HEK293 (cell line): ENCODE data around the gene HEBP1.

ENCODE experiments used
- PRDM1 ChIP-seq: fragments of 450-650 bp; formaldehyde crosslinking; IDR thresholded peaks from 2 replicates; pipeline ENCODE4; 2016; ENCODE audit warnings: missing biosample characterization, missing genetic modification characterization
- PRDM6 ChIP-seq: fragments of 450-650 bp; formaldehyde crosslinking; IDR thresholded peaks from 2 replicates; pipeline ENCODE4 v1.5.1; 2017; ENCODE audit warnings: missing biosample characterization, missing genetic modification characterization
- SCRT1 ChIP-seq: fragments of 450-650 bp; formaldehyde crosslinking; IDR thresholded peaks from 2 replicates; pipeline ENCODE4 v1.5.1; 2016; ENCODE audit warnings: missing biosample characterization, missing genetic modification characterization, borderline replicate concordance
- ZBTB21 ChIP-seq: fragments of 450-650 bp; formaldehyde crosslinking; IDR thresholded peaks from 2 replicates; pipeline ENCODE4 v1.5.1; 2017; ENCODE audit warnings: missing biosample characterization, missing genetic modification characterization
- ZNF19 ChIP-seq: fragments of 450-650 bp; formaldehyde crosslinking; IDR thresholded peaks from 2 replicates; pipeline ENCODE4; 2016; ENCODE audit warnings: missing biosample characterization, missing genetic modification characterization, low read depth
- ZNF274 ChIP-seq, 2 experiments: fragments of 200-500 bp in 1 of 2; fragments of 450-650 bp in 1 of 2; sonication (Bioruptor generic) in 1 of 2; formaldehyde crosslinking in 1 of 2; IDR thresholded peaks; 2 replicates each; pipeline versions ENCODE4 v1.5.1 to v1.6.1; 2014 to 2016; ENCODE audit warnings: borderline replicate concordance in 1 of 2, inconsistent platforms in 1 of 2, low read length in 1 of 2, missing biosample characterization in 1 of 2, missing genetic modification characterization in 1 of 2
- ZNF510 ChIP-seq: fragments of 450-650 bp; formaldehyde crosslinking; IDR thresholded peaks from 2 replicates; pipeline ENCODE4 v1.5.1; 2018; ENCODE audit warnings: mild to moderate bottlenecking, missing genetic modification characterization, missing biosample characterization; ENCODE audit not compliant: insufficient replicate concordance
- TF ChIP-seq, protein P1 (sequence below): fragments of 450-650 bp; formaldehyde crosslinking; IDR thresholded peaks from 2 replicates; pipeline ENCODE4 v1.5.1; 2016; ENCODE audit warnings: missing biosample characterization, missing genetic modification characterization

GRCh38 chr12:12945591-12945990 is 54.5 kb downstream of the HEBP1 start:
- TF ChIP-seq ZNF19 (tag by site-specific recombination) (no peak), ZNF274 (IDR thresholded peaks at IDR 0.05; ENCODE audit: low read length) (no peak), ZNF274 (tag by site-specific recombination; IDR thresholded peaks at IDR 0.05; ENCODE audit: borderline replicate concordance) (no peak), SCRT1 (no peak), PRDM6 (tag by site-specific recombination) (no peak), ZBTB21 (tag by site-specific recombination) (no peak), PRDM1 (tag by site-specific recombination) (no peak), ZNF510 (tag by site-specific recombination) (no peak)
- TF ChIP-seq, protein P1, sequence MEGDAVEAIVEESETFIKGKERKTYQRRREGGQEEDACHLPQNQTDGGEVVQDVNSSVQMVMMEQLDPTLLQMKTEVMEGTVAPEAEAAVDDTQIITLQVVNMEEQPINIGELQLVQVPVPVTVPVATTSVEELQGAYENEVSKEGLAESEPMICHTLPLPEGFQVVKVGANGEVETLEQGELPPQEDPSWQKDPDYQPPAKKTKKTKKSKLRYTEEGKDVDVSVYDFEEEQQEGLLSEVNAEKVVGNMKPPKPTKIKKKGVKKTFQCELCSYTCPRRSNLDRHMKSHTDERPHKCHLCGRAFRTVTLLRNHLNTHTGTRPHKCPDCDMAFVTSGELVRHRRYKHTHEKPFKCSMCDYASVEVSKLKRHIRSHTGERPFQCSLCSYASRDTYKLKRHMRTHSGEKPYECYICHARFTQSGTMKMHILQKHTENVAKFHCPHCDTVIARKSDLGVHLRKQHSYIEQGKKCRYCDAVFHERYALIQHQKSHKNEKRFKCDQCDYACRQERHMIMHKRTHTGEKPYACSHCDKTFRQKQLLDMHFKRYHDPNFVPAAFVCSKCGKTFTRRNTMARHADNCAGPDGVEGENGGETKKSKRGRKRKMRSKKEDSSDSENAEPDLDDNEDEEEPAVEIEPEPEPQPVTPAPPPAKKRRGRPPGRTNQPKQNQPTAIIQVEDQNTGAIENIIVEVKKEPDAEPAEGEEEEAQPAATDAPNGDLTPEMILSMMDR (tag by site-specific recombination): no peak
